HG02970 (cell line): ENCODE results near the gene C13orf42.
"Not testable (repeated sequence)": the region's sequence is repeated elsewhere in the genome, so short reads cannot be mapped to it uniquely, and the experiment has no call there.

Experiments used
- ATAC-seq: cut with Tn5 transposase; IDR thresholded peaks from one replicate; pipeline ENCODE4 v1.9.1; 2021; ENCODE audit warnings: mild to moderate bottlenecking, moderate library complexity, moderate number of reproducible peaks; ENCODE audit not compliant: unreplicated experiment, low FRiP score

Gene C13orf42

DNA sequence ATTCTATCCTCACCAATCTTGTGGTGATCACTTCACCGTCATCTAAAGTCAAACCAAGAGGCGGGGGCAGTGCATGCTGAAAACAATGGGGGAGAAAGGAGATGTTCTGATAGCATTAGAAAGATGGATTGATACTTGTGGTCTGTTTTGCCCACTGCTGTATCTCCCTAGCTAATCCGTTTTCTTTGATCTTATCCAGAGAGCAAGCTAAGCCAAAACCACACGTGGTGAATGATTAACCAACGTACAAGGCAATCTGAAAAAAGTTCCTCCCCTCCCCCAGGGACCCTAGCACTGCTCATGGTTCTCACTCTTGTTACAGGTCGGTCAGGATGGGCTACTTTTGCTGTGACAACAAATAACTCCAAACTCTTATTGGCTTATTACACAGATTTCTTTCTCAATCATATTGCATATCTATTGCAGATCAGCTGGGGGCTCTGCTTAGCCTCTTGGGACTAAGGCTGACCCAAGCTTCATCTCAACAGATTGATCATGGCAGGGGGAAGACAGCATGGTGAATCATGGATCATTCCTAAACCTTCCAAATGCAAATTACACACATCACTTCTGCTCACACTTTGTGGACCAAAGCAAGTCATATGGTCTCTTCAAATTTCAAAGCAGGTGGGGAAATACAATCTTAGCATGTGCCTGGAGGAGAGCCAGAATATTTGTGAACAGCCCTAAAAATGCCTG is 11.9 kb upstream of the C13orf42 start:
- ATAC-seq: no peak

DNA sequence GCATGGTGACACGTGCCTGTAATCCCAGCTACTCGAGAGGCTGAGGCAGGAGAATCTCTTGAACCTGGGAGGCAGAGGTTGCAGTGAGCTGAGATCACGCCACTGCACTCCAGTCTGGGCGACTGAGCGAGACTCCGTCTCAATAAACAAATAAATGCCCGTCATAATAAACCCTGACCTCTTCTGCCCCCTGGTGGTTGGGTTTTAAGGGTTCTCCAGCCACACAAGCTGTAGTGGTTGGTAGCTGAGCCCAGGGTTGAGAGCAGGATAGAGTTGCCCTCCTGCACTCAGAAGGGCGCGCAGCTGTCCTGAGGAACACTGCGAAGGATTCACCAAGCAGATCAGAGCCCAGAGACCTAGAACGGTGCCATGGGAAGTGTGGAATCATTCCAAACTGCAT is 9.8 kb upstream of the C13orf42 start:
- not testable (repeated sequence) for ATAC-seq

- ATAC-seq: no peak
These were observed 7.8 kb upstream of the C13orf42 start for GRCh38 chr13:51118809-51119431.

DNA sequence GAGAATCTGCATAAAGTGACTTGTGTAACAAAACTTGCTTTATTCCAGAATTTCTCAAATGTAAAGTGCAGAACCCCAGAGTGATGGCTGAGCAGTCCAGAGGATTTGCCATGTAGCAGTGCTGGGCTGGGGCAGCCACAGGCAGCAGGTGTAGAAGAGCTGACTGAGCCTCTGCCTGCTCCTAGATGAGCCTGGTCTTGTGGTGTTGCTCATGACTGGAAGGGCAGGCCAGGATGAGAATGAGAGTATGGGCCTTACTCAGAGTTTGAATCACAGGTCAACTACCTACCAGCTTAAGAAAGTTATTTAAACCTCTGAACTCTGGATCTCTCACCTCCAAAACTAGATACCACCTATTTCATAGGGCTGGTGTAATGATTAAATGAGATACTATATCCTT is 2.9 kb upstream of the C13orf42 start:
- ATAC-seq: no peak

DNA sequence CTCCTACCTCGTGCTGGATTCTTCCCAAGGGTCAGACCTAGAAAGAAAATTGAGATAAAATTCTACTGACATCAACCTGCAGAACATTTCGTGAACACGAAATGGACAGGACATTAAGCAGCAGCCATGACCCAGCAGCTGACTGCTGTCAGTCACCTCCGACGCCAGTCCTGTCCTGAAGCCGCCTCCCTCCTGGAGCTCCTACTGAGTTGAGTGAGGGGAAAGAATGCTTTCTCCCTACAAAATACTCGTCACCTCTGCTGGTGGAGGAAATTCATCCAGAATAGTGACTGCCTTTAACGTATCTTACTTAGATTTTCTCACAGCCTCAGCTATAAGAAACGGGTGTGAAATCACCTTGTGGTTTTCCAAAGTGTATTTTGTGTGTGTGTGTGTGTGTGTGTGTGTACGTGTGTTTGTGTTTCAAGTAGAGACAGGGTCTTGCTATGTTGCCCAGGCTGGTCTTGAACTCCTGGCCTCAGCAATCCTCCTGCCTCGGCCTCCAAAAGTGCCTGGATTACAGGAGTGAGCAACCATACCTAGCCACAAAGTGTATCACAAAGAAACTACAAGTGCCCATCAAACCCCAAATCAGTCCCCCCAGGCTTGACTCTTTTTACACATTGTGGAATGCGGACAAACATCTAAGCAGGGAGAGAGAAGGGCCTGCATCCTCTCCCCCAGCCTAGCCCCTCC is 2.3 kb upstream of the C13orf42 start:
- no peak for ATAC-seq

DNA sequence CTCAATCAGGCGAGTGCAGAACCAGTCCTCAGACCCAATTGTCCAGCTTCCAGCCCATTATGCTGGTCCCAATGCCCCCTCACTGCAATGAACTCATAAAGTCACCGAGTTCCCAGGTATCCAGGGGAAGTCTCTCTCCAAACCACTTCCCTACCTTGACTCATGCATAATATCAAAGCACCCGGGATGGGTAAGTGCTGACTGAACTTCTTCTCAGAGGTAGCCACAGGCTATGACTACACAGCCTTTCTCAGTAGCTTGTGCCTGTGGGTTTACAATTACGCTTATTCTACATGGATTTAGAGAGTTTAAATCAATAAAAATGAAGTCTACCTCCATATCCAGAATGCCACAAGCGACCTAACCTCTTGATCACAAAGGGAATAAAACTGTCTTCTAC is 1.7 kb upstream of the C13orf42 start:
- no peak for ATAC-seq

- ATAC-seq: no peak
These were observed 923 bp upstream of the C13orf42 start for GRCh38 chr13:51111997-51112396.

GRCh38 chr13:51107996-51108395 is 3.1 kb downstream of the C13orf42 start:
- ATAC-seq: no peak

- ATAC-seq: no peak
These were observed 6.0 kb downstream of the C13orf42 start for GRCh38 chr13:51105046-51105445.

DNA sequence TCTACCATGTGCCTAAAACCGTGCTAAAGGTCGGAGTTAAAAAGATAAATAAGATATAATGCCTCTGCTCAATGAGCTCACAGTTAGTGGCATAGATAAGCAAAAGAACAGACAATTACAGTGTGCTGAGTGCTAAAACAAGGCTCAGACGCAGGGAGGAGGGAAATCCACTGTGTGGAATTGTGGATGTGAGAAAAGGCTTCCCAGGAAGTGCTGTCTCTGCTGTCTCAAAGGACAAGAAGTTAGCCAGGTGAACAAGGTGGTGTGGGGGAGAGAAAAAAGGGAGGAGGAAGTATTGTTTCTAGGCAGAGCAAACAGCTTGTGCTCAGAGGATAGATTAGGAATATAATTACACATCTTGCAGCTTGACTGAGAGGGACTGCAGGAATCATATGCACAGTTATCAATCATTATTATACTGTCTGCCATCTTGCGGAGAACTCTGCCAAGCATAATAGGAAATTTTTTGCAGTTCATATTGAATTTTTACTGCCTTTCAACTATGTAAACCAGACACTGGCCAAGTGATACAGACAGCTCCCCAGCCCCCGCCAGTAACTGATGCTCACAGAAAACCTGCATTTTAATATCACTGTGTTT is 9.3 kb downstream of the C13orf42 start:
- no peak for ATAC-seq

DNA sequence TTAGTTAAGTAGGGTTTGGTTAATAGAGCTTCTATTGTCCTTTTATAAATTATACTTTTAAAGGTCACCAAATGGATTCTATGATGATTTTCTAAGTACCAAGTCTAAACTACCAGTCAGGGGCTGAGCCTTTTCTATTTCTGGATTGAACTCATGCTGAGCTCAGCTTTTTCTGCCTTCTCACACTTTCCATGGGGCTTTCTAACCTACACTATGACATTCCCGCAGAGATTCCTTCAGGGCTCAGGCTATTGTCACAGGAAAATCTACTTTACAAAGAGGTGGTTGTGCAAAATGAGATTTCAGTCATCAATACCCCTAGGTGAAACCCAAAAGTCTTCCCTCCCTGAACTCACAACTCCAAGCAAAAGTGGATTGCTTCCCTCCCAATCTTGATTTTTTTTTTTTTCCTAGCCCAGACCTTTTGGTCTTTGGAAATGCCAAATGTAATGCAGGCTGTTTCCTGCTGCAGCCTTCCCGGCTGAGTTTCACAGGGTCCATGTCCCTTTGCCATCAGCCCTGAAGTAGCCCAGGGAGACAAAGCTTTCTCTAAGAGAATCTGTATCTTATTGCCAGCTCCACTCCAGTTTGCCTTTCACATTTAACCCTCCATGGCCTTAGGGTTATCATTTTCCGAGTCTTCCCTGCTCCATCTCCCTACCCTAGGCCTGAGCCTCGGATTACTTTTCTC is 13.6 kb downstream of the C13orf42 start:
- ATAC-seq: no peak

GRCh38 chr13:51096131-51096530 is 14.9 kb downstream of the C13orf42 start:
- no peak for ATAC-seq

- ATAC-seq: no peak
These were observed 17.5 kb downstream of the C13orf42 start for GRCh38 chr13:51093574-51093973.

DNA sequence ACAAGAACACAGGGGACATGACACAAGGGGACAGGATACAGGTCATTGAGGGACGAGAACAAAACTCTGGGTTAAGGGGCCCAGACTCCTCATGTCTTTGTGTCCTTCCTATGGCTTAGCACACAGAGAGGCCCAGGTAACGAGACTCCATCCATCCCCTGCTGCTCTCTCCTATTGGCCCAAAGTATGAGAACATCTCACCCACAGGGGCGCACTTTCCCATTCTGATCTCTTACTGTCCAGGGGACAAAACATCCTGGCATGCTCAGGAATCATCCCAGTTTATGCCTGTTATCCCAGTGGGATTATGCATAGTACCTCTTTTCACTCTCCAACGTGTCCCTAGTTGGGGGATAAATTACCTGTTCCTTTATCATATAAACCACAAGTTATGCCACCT is 19.2 kb downstream of the C13orf42 start:
- ATAC-seq: no peak

GRCh38 chr13:51083706-51084105 is 27.4 kb downstream of the C13orf42 start:
- no peak for ATAC-seq

DNA sequence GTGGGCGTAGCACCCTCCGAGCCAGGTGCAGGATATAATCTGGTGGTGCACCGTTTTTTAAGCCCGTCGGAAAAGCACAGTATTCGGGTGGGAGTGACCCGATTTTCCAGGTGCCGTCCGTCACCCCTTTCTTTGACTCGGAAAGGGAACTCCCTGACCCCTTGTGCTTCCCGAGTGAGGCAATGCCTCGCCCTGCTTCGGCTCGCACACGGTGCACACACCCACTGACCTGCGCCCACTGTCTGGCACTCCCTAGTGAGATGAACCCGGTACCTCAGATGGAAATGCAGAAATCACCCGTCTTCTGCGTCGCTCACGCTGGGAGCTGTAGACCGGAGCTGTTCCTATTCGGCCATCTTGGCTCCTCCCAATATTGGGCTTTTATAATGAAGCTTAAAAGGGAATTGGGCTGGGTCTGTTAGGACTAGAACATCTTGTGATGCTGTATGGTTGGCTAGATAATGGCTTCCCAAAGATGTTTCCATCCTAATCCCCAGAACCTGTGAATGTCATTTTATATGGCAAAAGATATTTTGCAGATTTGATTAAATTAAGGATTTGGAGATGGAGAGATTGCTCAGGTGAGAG is 30.5 kb downstream of the C13orf42 start:
- ATAC-seq: not testable (repeated sequence)

DNA sequence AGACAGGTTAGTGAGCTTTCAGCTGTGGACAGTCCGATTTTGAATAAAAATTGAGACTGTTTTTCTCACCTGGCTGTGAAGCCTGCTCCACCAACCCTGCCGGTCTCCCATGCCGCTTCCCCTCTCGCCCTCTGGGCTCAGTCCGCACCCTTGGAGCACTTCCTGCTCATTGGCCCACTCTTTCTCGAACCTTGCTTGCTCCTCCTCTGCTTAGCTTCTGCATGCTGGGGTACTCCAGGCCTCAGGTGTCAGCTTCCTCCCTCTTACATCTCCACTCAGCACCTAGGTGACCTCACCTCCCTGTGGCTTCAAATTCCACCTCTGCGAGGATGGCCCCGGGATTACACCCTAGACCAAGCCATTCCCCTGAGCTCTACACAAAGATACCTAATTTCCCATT is 39.6 kb downstream of the C13orf42 start:
- ATAC-seq: no peak

DNA sequence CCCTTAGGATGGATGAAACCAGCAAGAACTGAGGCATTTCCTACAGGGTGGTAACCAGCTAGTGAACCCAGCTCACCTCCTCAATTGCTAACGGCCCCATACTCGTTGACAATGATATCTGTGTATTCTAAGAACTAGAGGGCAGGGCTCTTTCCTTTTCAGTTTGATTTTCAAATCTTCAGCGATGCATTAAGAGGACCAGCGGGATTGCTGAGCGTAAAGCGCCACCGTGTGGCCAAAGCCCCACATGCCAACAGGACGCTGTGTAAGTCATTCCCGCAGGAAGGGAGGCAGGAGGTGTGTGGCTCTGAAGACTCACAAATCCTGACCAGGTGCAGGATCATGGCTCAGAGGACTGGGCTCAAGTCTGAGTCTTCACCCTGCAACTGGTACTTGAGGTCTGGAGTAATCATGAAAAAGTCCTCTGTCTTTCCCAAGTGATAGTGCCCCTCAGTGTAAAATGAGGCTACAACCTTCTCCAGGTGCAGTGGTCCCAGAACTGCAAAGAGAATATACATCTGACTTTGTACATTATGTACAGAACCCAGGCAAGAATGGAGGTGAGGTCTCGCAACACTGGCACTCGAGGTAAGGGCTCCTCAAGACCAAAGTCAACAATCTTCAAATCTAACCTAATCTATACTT is 40.9 kb downstream of the C13orf42 start:
- no peak for ATAC-seq

- no peak for ATAC-seq
These were observed 42.6 kb downstream of the C13orf42 start for GRCh38 chr13:51068501-51068900.

DNA sequence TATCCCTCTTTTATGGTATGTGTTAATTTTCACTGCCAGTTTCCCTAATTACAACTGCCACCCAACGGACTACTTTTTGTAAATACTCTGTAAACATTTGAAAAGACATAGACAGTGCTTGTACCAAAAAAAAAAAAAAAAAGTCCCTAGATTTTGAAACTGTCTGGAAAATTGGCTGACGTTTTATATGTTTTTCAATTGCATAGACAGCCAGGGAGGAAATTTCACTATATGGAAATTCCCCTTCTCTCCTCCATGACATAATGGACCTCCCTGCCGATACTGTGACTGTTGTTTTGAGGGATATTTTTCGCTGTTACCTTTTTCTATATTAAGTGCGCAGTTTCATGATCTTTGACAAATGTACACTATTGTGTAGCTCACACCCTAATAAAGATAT is 43.4 kb downstream of the C13orf42 start:
- no peak for ATAC-seq
